Hypothalamus (tissue), 51 donors: ENCODE measurements around the gene OGDHL.
"Not testable (repeated sequence)": the region's sequence is repeated elsewhere in the genome, so short reads cannot be mapped to it uniquely, and the experiment has no call there.

Experiments
- DNase-seq, 51 donors: peaks; one replicate each; lab custom pipeline; 2025; lab: John Stamatoyannopoulos, UW

OGDHL gene

DNA sequence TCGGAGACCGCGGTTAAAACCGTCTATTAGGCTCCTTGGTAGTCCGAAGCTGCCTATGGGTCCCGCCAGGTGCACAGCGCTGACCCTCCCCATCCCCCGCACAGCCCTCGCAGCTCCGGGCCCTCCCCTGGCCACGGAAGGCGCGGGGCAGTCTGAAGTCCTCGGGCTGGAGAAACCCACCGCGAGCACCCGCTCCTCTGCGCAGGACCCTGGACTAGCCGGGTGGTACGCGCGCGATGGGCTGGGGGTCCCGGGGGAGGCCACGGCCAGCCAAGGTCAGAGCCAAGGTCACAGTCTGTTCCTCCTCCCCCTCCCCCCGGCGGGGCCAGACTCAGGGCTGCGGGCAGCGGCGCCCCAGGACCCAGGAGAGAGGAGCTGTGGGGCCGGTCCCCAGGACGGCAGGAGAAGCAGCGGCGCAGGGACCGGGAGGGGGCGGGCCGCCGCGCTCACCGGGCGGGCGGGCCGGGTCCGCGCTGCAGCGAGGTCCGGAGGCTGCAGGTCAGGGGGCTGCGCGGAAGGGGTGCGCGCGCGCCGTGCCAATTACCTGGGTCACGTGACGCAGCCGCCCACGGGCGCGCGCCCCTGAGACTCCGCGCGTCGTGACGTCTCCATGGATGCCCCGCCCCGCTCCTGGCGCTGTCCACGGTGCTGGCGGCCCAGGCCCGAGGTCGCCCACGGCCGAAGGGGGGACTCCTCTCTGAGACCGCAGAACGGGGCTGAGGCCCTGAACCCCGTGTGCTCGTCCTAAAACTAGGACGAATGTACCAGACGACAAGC, at the start of gene OGDHL:
TSS of gene OGDHL (minus strand) at position 535 of the 777 bp plus-strand sequence. CDS start 3,731 bp downstream, outside the sequence.
- DNase-seq: peak in 39 of 51 donors; percentile 7 to 77 (median 52)

DNA sequence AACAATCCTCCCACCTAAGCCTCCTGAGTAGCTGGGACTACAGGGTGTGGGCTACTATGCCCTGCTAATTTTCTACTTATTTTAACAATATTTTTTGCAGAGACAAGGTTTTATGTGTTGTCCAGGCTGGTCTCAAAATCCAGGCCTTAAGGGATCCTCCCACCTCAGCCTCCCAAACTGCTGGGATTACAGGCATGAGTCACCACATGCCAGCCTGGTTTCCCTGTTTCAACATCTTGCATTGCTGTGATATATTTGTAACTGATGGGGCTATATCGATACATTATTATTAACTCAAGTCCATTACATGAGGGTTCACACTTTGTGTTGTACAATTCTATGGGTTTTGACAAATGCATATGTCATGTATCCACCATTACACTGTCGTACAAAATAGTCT, 41.9 kb upstream of the OGDHL start:
- DNase-seq: no peak

- DNase-seq: no peak
Measured at GRCh38 chr10:49798275-49798674, 36.2 kb upstream of the OGDHL start.

DNA sequence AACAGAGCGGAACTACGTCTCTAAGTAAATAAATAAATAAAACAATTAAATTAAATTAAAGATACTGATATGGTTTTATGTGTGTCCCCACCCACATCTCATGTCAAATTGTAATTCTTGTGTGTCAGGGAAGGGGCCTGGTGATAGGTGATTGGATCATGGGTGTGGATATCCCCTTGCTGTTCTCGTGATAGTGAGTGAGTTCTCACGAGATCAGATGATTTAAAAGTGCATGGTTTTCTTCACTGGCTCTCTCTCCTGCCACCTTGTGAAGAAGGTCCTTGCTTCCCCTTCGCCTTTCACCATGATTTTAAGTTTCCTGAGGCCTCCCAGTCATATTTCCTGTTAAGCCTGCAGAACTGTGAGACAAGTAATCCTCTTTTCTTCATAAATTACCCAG, 29.0 kb upstream of the OGDHL start:
- no peak for DNase-seq

- DNase-seq: no peak
Measured at GRCh38 chr10:49784681-49785080, 22.6 kb upstream of the OGDHL start.

DNA sequence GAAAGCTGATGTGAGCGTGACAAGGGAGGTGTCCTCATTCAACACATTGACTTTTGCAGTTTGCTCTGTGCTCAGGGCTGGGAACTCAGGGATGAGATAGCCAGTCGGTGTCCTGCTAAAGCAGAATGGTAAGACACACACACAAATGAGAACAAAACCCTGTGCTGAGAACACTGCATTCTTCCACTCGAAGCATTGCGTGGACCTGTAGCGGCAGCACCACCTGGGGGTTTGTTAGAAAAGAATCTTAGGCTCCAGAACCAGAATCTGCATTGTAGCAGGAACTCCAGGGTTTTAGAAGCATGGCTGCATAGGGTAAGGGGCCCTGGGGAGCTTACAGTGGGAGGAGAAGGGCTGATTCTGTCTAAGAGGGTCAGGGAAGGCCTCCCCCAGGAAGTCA, 21.5 kb upstream of the OGDHL start:
- DNase-seq: no peak

GRCh38 chr10:49781247-49781646, 19.1 kb upstream of the OGDHL start:
- DNase-seq: no peak

GRCh38 chr10:49778197-49778596, 16.1 kb upstream of the OGDHL start:
- no peak for DNase-seq

GRCh38 chr10:49776851-49777250, 14.7 kb upstream of the OGDHL start:
- no peak for DNase-seq

- no peak for DNase-seq
Measured at GRCh38 chr10:49775014-49775413, 12.9 kb upstream of the OGDHL start.

GRCh38 chr10:49772944-49773343, 10.8 kb upstream of the OGDHL start:
- not testable (repeated sequence) for DNase-seq

GRCh38 chr10:49771046-49771445, 8.9 kb upstream of the OGDHL start:
- not testable (repeated sequence) for DNase-seq

DNA sequence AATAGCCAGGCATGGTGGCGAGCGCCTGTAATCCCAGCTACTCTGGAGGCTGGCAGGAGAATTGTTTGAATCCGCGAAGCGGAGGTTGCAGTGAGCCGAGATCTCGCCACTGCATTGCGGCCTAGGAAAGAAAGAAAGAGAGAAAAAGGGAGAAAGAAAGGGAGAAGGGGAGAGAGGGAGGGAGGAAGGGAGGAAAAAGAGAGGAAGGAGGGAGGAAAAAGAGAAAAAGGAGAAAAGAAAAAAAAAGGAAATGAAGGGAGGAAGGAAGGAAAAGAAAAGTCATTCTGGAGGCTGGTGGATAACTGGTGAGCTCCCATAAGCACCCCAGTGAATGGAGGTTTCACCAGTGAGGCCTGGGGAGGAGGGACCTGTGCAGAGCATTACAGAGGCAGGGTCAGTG, 7.6 kb upstream of the OGDHL start:
- DNase-seq: no peak

GRCh38 chr10:49768731-49769130, 6.6 kb upstream of the OGDHL start:
- DNase-seq: no peak

DNA sequence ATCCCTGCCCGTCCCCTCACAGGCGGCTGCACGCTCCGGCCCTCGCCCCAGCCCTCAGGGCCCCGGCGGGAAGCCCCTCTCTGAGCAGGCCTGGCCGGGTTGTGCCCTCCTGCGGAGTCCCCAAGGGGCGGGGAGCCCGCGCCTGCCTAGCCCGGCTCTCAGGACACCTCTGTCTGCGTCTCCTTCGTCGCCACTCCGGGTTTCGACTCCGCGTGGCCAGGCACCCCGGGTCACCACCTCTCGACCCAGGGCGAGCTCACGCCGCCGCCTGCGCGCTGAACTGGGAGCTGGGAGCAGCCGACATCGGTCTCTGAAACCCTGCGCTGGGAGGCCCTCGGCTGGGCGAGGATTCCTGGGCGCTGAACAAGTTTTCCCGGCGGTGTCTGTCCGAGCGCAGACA, 6.2 kb upstream of the OGDHL start:
- DNase-seq: no peak

GRCh38 chr10:49767752-49768151, 5.6 kb upstream of the OGDHL start:
- no peak for DNase-seq

- no peak for DNase-seq
Measured at GRCh38 chr10:49766484-49766883, 4.4 kb upstream of the OGDHL start.

DNA sequence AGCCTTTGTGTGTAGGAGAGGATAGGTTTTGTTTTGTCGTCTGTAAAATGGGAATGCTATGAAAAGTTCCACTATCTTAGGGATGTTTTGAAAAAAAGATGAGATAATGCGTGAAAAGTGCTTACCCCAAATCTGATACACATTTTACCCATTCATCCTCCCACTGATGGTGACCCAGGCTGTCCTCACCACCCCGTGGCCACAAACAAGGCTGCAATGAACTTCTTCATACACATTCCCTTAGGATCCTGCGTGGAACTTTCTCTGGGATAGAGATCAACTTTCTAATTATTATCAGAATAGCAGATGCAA, 399 bp upstream of the OGDHL start:
- DNase-seq: no peak

GRCh38 chr10:49761201-49761788, 828 bp downstream of the OGDHL start:
- no peak for DNase-seq

- peak in 1 of 51 donors; percentile 5 for DNase-seq
Measured at GRCh38 chr10:49760789-49761188, 1.3 kb downstream of the OGDHL start.

GRCh38 chr10:49759787-49760551, 2.2 kb downstream of the OGDHL start:
- DNase-seq: no peak
